SU-DHL-6 (cell line): ENCODE results near the gene PDLIM5.

Experiments
- EZH2phosphoT487 ChIP-seq: fragments of 200-600 bp; sonication (generic), shearing (Covaris generic); conservative IDR thresholded peaks from 2 replicates; pipeline ENCODE4 v1.6.1; 2018; ENCODE audit warnings: mild to moderate bottlenecking, antibody characterized with exemption, low read length, moderate library complexity, mixed read lengths
- TF ChIP-seq, protein P1 (sequence below): fragments of 200-600 bp; sonication (generic); IDR thresholded peaks from one replicate; pipeline ENCODE4 v1.5.1; 2017; ENCODE audit warnings: antibody characterized with exemption, mild to moderate bottlenecking, low read length, moderate library complexity; ENCODE audit not compliant: insufficient read depth, poor library complexity, severe bottlenecking

DNA sequence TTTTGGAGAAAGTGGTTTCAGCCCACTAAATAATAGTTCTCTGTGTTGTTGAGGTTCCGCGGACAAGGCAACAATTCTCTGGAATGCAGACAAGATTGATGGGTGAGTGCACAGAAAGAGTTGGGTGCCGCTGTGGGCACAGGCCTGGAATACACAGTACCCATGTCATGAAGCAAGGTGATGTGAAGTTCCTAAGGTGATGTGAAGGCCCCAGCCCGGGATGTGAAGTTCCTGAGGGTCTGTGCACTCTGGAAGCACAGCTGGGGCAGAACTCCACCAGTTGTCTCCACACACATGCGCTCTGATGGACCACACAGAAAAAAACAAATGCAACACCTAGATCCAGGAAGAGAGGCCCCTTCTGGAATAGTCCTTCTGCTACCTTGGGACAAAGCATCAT is 219.4 kb downstream of the PDLIM5 start:
- TF ChIP-seq, protein P1, sequence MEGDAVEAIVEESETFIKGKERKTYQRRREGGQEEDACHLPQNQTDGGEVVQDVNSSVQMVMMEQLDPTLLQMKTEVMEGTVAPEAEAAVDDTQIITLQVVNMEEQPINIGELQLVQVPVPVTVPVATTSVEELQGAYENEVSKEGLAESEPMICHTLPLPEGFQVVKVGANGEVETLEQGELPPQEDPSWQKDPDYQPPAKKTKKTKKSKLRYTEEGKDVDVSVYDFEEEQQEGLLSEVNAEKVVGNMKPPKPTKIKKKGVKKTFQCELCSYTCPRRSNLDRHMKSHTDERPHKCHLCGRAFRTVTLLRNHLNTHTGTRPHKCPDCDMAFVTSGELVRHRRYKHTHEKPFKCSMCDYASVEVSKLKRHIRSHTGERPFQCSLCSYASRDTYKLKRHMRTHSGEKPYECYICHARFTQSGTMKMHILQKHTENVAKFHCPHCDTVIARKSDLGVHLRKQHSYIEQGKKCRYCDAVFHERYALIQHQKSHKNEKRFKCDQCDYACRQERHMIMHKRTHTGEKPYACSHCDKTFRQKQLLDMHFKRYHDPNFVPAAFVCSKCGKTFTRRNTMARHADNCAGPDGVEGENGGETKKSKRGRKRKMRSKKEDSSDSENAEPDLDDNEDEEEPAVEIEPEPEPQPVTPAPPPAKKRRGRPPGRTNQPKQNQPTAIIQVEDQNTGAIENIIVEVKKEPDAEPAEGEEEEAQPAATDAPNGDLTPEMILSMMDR: no peak
- no peak for TF ChIP-seq EZH2phosphoT487
